OCI-LY3 (cell line): Measurements from ENCODE around the gene POLL.

Experiments used
- H2AFZ ChIP-seq: fragments of 200-600, 300-600 bp; shearing (Covaris generic); 2 replicates; pipeline ENCODE4 v1.6.0; 2014; ENCODE audit warnings: antibody characterized with exemption, low read depth, low read length
- H3K27ac ChIP-seq: fragments of 200-600, 300-600 bp; sonication (generic); 2 replicates; pipeline ENCODE4 v1.5.1; 2014; ENCODE audit warnings: mild to moderate bottlenecking, low read length, moderate library complexity, mixed read lengths
- H3K27me3 ChIP-seq: fragments of 200-600, 300-600 bp; sonication (generic); 2 replicates; pipeline ENCODE4 v1.6.1; 2014; ENCODE audit warnings: low read depth, low read length, mixed read lengths
- H3K36me3 ChIP-seq: fragments of 200-600, 300-600 bp; sonication (generic); replicated peaks from 2 replicates; pipeline ENCODE3; 2014; ENCODE audit warnings: low read depth, low read length, mixed read lengths
- H3K4me1 ChIP-seq: fragments of 300-600, 200-600 bp; sonication (generic); 2 replicates; pipeline ENCODE4 v1.6.1; 2014; ENCODE audit warnings: low read length, mixed read lengths
- H3K4me2 ChIP-seq: fragments of 200-600, 300-600 bp; sonication (generic); 2 replicates; pipeline ENCODE4 v1.6.1; 2014; ENCODE audit warnings: low read length, mixed read lengths
- H3K4me3 ChIP-seq: fragments of 300-600, 200-600 bp; sonication (generic); 2 replicates; pipeline ENCODE4 v1.5.1; 2014; ENCODE audit warnings: antibody characterized with exemption, mild to moderate bottlenecking, low read length, moderate library complexity
- H3K79me2 ChIP-seq: fragments of 300-600, 200-600 bp; shearing (Covaris generic); 2 replicates; pipeline ENCODE4 v1.6.1; 2014; ENCODE audit warnings: mild to moderate bottlenecking, low read length, mixed read lengths
- H3K9ac ChIP-seq: fragments of 300-600, 200-600 bp; shearing (Covaris generic); 2 replicates; pipeline ENCODE4 v1.6.0; 2014; ENCODE audit warnings: mild to moderate bottlenecking, low read length, moderate library complexity
- H3K9me3 ChIP-seq: fragments of 200-600, 300-600 bp; shearing (Covaris generic); 2 replicates; pipeline ENCODE4 v1.6.1; 2014; ENCODE audit warnings: low read length, mixed read lengths; ENCODE audit not compliant: insufficient read depth
- H4K20me1 ChIP-seq: fragments of 200-600, 300-600 bp; sonication (generic); 2 replicates; pipeline ENCODE4 v1.6.1; 2016; ENCODE audit warnings: low read length, mixed read lengths; ENCODE audit not compliant: insufficient read depth
- CTCF ChIP-seq: fragments of 200-600, 300-600 bp; sonication (generic); IDR thresholded peaks from 2 replicates; pipeline ENCODE4 v1.5.1; 2014; ENCODE audit warnings: antibody characterized with exemption, low read length, low read depth
- EZH2phosphoT487 ChIP-seq: fragments of 200-600 bp; shearing (Covaris generic); IDR thresholded peaks from 2 replicates; pipeline ENCODE4 v1.6.1; 2018; ENCODE audit warnings: antibody characterized with exemption, mixed run types, low read depth

POLL gene

GRCh38 chr10:101566333-101567164, 21.5 kb downstream of the POLL start:
- H3K4me2 ChIP-seq, result no peak overlapping the region
- no peaks in the 10 kb centered on the region for H3K36me3 ChIP-seq
- no peaks in the 10 kb centered on the region for H3K79me2 ChIP-seq
- no peaks in the 10 kb centered on the region for H3K9me3 ChIP-seq
- H2AFZ ChIP-seq, result no peak overlapping the region
- no peak overlapping the region for H3K4me3 ChIP-seq
- no peaks in the 10 kb centered on the region for H4K20me1 ChIP-seq
- TF ChIP-seq EZH2phosphoT487, result no peak
- no peak for TF ChIP-seq CTCF
- no peak overlapping the region for H3K27ac ChIP-seq
- H3K4me1 ChIP-seq, result no peaks in the 10 kb centered on the region; the same call in 1 of the 2 replicates
- peaks cover 14% of the 10 kb centered on the region; the same call in 1 of the 2 replicates for H3K27me3 ChIP-seq
- H3K9ac ChIP-seq, result no peak overlapping the region

- Histone ChIP-seq H2AFZ (no peak overlapping the region), H3K27me3 (peaks cover 14% of the 10 kb centered on the region; the same call in 1 of the 2 replicates), H3K4me2 (no peak overlapping the region)
Observed at GRCh38 chr10:101565936-101566332, 22.1 kb downstream of the POLL start.

GRCh38 chr10:101565370-101565900, 22.6 kb downstream of the POLL start:
- H3K9ac ChIP-seq, result no peak overlapping the region
- peaks cover 14% of the 10 kb centered on the region; the same call in 1 of the 2 replicates for H3K27me3 ChIP-seq
- no peak overlapping the region for H3K27ac ChIP-seq
- H2AFZ ChIP-seq, result no peak overlapping the region
- no peak overlapping the region for H3K4me3 ChIP-seq
- H3K4me2 ChIP-seq, result no peak overlapping the region
- no peaks in the 10 kb centered on the region for H3K79me2 ChIP-seq
- H3K4me1 ChIP-seq, result no peaks in the 10 kb centered on the region
- H3K9me3 ChIP-seq, result no peaks in the 10 kb centered on the region
- TF ChIP-seq CTCF, result no peak
- no peak for TF ChIP-seq EZH2phosphoT487
- H4K20me1 ChIP-seq, result no peaks in the 10 kb centered on the region
- no peaks in the 10 kb centered on the region for H3K36me3 ChIP-seq

More at GRCh38 chr10:101565936-101566332, 22.1 kb downstream of the POLL start:
- no peak for TF ChIP-seq CTCF
- no peak for TF ChIP-seq EZH2phosphoT487
- Histone ChIP-seq H3K79me2 (no peaks in the 10 kb centered on the region), H4K20me1 (no peaks in the 10 kb centered on the region), H3K4me3 (no peak overlapping the region), H3K4me1 (no peaks in the 10 kb centered on the region; the same call in 1 of the 2 replicates), H3K36me3 (no peaks in the 10 kb centered on the region), H3K9me3 (no peaks in the 10 kb centered on the region), H3K27ac (no peak overlapping the region), H3K9ac (no peak overlapping the region)

GRCh38 chr10:101564490-101564991, 23.5 kb downstream of the POLL start:
- H3K27ac ChIP-seq, result no peak overlapping the region
- H3K36me3 ChIP-seq, result no peaks in the 10 kb centered on the region
- no peaks in the 10 kb centered on the region for H4K20me1 ChIP-seq
- H3K4me1 ChIP-seq, result no peaks in the 10 kb centered on the region
- H3K27me3 ChIP-seq, result peaks cover 14% of the 10 kb centered on the region; the same call in 1 of the 2 replicates
- TF ChIP-seq EZH2phosphoT487, result no peak
- TF ChIP-seq CTCF, result no peak
- H2AFZ ChIP-seq, result no peak overlapping the region
- H3K9me3 ChIP-seq, result no peaks in the 10 kb centered on the region
- no peak overlapping the region for H3K4me3 ChIP-seq
- H3K79me2 ChIP-seq, result no peaks in the 10 kb centered on the region
- H3K9ac ChIP-seq, result no peak overlapping the region
- no peak overlapping the region for H3K4me2 ChIP-seq
